Right cardiac atrium (tissue), 5 donors: Measurements from ENCODE around the gene FAM20C. TPM values are rescaled to one million over a fixed set of nuclear protein-coding genes. Genes with fewer than 3 reads are reported as not detected.
A peak's percentile ranks its signal among the peaks of the same experiment; 100 is the strongest.

Experiments
- ATAC-seq, 2 donors: fragments of 200-7000 bp; cut with Tn5 transposase; one replicate each; pipeline versions ENCODE4 v1.8.0 to v1.9.1; 2020; ENCODE audit warnings: moderate library complexity in 2 of 2, mild to moderate bottlenecking in 1 of 2
- DNase-seq, 3 donors: peaks; one replicate each; pipeline ENCODE4 v3.0.0-alpha.2; 2020
- H3K27ac ChIP-seq: one replicate; pipeline ENCODE4 v1.5.1; 2013; ENCODE audit warnings: mild to moderate bottlenecking, low read length, control low read depth, moderate library complexity
- H3K27me3 ChIP-seq: one replicate; pipeline ENCODE4 v1.6.1; 2013; ENCODE audit not compliant: control insufficient read depth, insufficient read depth
- H3K4me1 ChIP-seq: one replicate; pipeline ENCODE4 v1.6.1; 2013; ENCODE audit warnings: low read length; ENCODE audit not compliant: control insufficient read depth, insufficient read depth
- H3K4me3 ChIP-seq: one replicate; pipeline ENCODE4 v1.5.1; 2013; ENCODE audit warnings: low read length, control low read depth
- H3K9me3 ChIP-seq: one replicate; pipeline ENCODE4 v1.6.1; 2013; ENCODE audit warnings: low read length; ENCODE audit not compliant: control insufficient read depth
- WGBS: extraction: QIAGEN DNeasy Blood & Tissue Kit; methylation state at CpG from one replicate; pipeline ENCODE4 v1.1.7; 2013; 5-methylcytosine and 5-hydroxymethylcytosine counted together
- intact Hi-C, 4 donors: fragments of 100-400 bp; cut with DNase I; formaldehyde crosslinking; loops; one replicate each; pipeline versions ENCODE4 v1.11.0 to v1.14.0; 2022 to 2023
- polyA plus RNA-seq: library from polyadenylated mRNA; stranded (reverse); fragments of 200-250 nt; gene quantifications from one replicate; pipeline ENCODE4 v1.2.3, GENCODE V29; 2013
- total RNA-seq, 4 donors: library from RNA; stranded (reverse); fragmentation: NEBNext Ultra II Directional; extraction: Animal tissue kit (Norgen Biotek cat#: 25700); gene quantifications; one replicate each; pipeline ENCODE4 v1.2.1, GENCODE V29; 2021
- donor health status: healthy with polysubstance abuse.
- donor health status: DM: no; HTN: yes; CAD: no.
- donor health status: DM: no; HTN: no; CAD: no.
- donor health status: DM: no; HTN: yes; CAD: no; lungs with severe emphysema.
- donor health status: DM: yes; HTN: yes; CAD: no.

Gene FAM20C
- total and polyA plus RNA-seq, 5 donors = 17.6 to 46.3 (median 29.7) TPM

DNA sequence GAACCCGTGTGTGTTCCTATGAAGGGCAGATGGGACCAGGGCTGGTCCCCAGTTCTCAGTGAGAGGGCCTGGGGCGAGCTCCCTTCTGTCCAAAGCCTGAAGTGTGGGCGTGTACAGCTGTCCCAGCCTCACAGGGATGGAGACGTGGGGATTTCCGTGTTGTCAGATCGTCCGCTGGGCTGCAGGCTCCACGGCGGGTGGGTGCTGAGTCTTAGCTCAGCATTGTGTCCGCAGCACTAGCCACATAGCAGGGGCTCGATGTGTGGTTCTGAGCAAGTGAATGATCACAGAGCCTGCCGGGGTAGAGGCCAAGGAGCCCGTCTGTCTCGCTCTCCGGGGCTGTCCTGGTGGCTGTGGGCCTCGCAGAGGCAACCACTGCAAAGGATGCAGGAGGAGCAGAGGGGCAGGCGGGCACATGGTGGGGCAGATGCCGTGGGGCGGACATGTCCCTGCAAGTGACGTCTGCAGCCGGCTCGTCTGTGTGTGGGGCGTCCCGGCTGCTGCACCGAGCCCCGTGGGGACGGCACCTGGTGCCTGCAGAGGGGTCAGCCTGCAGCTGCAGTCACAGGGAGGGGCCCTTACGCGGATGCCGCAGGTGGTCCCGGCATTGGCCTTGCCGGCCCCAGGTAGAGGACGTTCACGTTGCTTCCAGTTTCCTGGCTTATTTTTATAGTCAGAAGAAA is 30.9 kb downstream of the FAM20C start:
- Histone ChIP-seq H3K27ac (no peak overlapping the region), H3K4me3 (no peak overlapping the region), H3K4me1 (no peaks in the 10 kb centered on the region), H3K9me3 (no peaks in the 10 kb centered on the region), H3K27me3 (no peaks in the 10 kb centered on the region)
- intact Hi-C loops = no loop called here
- peak in 2 of 3 donors; percentile 28 to 46 for DNase-seq
- 87% methylated on average over 34 of the region's 34 CpGs for WGBS
- no peak for ATAC-seq

DNA sequence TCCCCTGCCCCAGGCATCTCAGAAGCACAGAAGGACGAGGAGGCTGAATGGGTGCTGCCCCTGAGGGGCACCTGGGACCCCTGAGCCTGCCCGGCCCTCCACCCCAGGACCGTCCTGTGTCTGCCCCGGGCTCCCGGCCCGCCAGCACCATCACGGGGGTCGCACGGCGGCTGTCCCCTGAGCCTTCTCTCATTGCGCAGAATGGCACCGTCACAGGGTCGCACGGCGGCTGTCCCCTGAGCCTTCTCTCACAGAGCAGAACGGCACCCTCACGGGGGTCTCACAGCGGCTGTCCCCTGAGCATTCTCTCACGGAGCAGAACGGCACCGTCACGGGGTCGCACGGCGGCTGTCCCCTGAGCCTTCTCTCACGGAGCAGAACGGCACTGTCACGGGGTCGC is 31.5 kb downstream of the FAM20C start:
- Histone ChIP-seq H3K4me3 (no peak overlapping the region), H3K27ac (no peak overlapping the region), H3K27me3 (no peaks in the 10 kb centered on the region), H3K9me3 (no peaks in the 10 kb centered on the region), H3K4me1 (no peaks in the 10 kb centered on the region)
- DNase-seq (peak in 1 of 3 donors; percentile 54), ATAC-seq (no peak)
- intact Hi-C loops = no loop called here
- WGBS = 85% methylated on average over 29 of the region's 29 CpGs

DNA sequence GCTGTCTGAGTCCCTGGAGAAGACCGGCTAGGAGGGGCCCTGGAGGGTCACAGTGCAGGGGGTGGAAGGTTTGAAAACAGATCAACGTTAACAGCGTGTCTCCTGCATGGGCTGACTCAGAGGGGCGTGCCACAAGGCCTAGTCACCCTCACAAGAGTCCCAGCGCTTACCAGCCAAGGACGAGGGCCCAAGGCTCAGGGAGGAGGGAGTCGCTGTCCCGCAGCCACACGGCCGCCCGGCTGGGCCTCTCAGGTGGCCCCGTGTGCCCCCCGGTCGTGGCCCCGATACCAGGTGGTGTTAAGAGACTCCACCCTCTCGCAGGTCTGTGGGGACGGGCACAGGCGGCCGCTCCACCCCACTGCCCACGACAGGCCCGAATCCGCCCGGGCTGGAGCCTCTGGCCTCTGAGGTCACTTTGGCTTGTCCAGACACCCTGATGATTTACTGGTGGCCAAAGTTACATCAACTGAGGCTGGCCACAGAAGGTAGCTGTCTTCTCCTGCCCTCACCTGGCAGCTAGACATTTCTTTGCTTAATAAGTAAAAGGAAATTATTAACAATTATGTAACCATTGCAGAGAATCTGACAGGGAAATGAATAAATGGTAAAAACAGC is 34.0 kb downstream of the FAM20C start:
- Histone ChIP-seq H3K4me1 (no peaks in the 10 kb centered on the region), H3K4me3 (no peak overlapping the region), H3K27me3 (no peaks in the 10 kb centered on the region), H3K9me3 (no peaks in the 10 kb centered on the region), H3K27ac (no peak overlapping the region)
- no peak for ATAC-seq
- peak in 2 of 3 donors; percentile 40 to 56 for DNase-seq
- intact Hi-C loops = no loop called here
- WGBS = 89% methylated on average over 23 of the region's 23 CpGs

DNA sequence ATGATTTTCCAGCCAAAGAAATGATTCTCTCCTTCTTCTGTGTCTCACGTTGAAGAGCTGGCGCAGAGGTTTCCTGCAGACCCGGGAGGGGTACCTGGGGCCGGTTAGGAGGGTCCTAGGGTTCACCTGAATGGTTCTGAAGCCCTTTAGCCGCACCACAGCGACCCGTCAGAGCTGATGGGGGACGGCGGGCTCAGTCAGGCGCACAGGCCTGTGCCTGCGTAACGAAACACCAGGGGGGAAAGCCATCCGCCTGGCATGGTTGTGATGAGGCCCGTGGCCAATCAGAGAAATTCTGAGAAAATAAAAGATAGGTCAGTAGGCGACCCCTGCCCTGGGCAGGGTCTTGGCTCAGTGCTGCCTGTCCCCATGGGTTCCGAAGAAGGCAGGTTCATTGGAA is 35.6 kb downstream of the FAM20C start:
- no peak for ATAC-seq
- peaks cover under 1% of the 10 kb centered on the region for H3K4me1 ChIP-seq
- DNase-seq = peak in 1 of 3 donors; percentile 50
- no peak overlapping the region for H3K4me3 ChIP-seq
- no peak overlapping the region for H3K27ac ChIP-seq
- WGBS = 95% methylated on average over 16 of the region's 16 CpGs
- intact Hi-C loops = no loop called here
- no peaks in the 10 kb centered on the region for H3K27me3 ChIP-seq
- no peaks in the 10 kb centered on the region for H3K9me3 ChIP-seq

DNA sequence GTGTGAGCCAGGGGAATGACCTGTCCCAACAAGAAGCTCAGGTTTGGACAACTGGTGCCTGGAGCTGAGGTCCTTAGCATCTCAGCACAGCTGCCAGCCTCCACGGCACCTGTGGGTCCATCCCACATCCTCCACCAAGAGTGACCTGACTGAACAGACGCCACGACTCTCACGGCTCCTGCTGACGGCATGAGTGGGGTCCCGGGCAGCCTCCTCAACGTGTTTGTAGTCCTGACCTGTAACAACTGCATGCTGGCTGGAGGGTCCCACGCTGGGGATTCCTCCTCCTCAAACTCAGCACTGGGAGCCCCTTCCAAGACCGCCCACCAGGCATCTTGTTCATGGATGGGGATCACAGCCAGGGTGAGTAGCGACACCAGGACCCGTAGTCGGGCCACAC is 36.2 kb downstream of the FAM20C start:
- intact Hi-C loops = no loop called here
- no peak overlapping the region for H3K4me3 ChIP-seq
- H3K27ac ChIP-seq = no peak overlapping the region
- H3K27me3 ChIP-seq = no peaks in the 10 kb centered on the region
- no peaks in the 10 kb centered on the region for H3K9me3 ChIP-seq
- WGBS = 81% methylated on average over 12 of the region's 12 CpGs
- peaks cover 2% of the 10 kb centered on the region for H3K4me1 ChIP-seq
- no peak for DNase-seq
- no peak for ATAC-seq

DNA sequence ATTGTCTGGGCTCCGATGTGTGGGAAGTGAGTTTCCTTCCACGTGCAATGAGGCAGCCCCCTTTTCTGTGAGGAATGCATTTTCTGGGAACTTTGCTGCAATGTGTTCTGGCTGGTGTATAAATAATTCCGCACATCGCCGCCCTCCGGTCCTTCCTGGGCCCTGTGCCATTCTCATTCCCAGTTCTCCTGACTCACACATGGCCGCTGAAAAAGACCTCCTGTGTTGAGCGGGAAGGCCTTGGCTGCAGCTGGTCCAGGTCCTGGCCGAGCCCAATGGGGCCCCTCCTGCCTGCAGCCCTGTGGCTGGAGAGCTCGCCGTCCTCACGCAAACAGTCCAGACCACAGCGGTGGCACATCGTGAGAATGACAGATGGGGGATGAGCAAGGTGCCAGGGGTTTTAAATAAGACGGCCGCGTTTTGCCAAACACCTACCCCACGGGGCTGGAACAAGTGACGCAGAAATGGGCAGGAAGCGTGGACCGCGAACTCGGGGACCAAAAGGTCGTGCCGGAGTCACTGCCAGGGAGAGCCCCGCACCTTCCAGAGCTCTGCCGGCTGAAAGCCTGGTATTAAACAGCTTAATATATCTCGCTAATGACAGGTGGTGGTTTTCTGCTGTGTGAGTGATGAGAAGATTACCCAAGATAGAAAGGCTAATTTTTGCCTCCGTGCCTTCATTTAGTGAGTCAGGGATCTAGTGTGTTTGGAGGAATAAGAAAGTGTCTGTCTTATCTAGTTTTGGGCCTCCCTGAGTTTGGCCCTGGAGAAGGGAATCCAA is 37.0 kb downstream of the FAM20C start:
- no peak overlapping the region for H3K4me3 ChIP-seq
- peaks cover 8% of the 10 kb centered on the region for H3K4me1 ChIP-seq
- WGBS = 57% methylated on average over 29 of the region's 29 CpGs
- no peak overlapping the region for H3K27ac ChIP-seq
- ATAC-seq = peak; percentile 77 to 84
- peak; percentile 86 to 93 (median 90) for DNase-seq
- intact Hi-C loops = no loop called here
- no peaks in the 10 kb centered on the region for H3K27me3 ChIP-seq
- no peaks in the 10 kb centered on the region for H3K9me3 ChIP-seq

DNA sequence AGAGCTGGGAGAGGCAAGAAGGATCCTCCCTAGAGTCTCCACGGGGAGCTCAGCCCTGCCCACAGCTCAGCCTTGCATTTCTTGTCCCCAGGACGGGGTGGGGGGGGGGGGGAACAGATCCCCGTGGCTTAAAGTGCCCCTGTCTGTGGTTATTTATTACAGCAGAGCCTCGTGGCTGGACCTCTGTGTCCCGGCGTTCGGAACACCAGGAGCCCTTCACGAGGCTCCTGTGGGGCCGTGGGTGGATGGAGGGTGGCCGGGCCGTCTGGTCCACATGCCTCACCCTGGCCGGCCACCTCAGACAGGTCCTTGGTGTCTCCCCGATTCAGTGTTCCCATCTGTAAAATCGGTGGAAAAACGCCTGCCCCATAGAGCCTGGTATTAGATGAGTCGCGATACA is 37.9 kb downstream of the FAM20C start:
- Histone ChIP-seq H3K4me1 (peaks cover 9% of the 10 kb centered on the region), H3K4me3 (no peak overlapping the region), H3K27ac (no peak overlapping the region), H3K27me3 (no peaks in the 10 kb centered on the region), H3K9me3 (no peaks in the 10 kb centered on the region)
- intact Hi-C loops = no loop called here
- no peak for ATAC-seq
- WGBS = 87% methylated on average over 17 of the region's 17 CpGs
- peak in 1 of 3 donors; percentile 52 for DNase-seq

DNA sequence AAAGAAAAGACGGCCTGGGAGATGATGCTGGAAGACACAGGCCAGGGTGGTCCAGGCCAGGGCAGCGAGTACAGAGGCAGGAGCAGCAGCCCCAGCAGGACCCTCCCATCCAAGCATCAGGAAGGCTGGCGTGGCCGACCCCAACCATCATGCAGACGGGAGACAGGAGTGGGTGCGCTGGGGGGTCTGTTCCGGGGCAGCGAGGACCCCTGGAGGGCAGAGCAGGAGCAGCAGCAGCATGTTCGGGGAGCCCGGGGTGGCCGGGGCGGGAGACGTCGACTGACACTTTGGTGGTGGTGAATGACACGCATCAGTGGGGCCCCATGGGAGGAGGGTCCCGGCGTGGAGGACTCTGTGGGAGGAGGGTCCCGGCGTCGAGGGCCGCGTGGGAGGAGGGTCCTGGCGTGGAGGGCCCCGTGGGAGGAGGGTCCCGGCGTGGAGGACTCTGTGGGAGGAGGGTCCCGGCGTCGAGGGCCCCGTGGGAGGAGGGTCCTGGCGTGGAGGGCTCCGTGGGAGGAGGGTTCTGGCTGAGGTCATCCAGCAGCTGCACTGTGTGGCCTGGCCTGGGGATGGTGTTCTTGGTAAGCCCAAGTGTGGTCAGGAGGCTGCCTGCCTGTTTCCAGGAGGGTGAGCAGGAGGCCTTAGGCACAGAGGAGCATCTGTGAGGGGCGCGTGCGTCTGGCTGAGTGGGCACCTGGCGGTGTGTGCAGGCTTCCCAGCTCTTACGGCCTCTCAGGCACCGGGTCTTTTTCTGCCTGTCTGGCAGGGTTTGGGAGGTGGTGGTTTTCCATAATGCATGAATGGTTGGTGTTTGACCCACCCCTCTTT is 38.9 kb downstream of the FAM20C start:
- Histone ChIP-seq H3K4me3 (no peak overlapping the region), H3K4me1 (peaks cover 15% of the 10 kb centered on the region), H3K27me3 (no peaks in the 10 kb centered on the region), H3K27ac (no peak overlapping the region), H3K9me3 (no peaks in the 10 kb centered on the region)
- ATAC-seq (no peak), DNase-seq (peak in 2 of 3 donors; percentile 38 to 59)
- WGBS = 76% methylated on average over 38 of the region's 38 CpGs
- intact Hi-C loops = no loop called here

DNA sequence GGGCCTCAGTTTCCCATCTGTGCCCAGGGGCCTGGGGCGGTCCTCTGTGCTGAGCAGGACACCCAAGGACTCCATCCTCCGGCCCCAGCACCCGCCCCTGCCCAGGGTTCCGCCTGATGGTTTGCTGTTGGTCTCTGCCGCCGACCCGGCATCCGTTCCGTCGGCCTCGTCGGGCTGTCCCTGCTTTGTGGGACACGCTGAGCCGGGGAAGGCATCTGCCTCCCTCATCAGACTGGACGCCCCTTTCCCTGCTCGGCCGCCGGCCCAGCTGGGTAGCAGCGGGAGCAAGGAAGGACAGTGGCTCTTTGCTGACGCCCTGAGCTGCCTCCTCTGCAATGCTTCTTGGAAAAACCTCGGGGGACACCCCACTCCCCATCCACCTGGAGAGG is 39.5 kb downstream of the FAM20C start:
- Histone ChIP-seq H3K27me3 (no peaks in the 10 kb centered on the region), H3K4me1 (peaks cover 15% of the 10 kb centered on the region), H3K4me3 (no peak overlapping the region), H3K9me3 (no peaks in the 10 kb centered on the region), H3K27ac (no peak overlapping the region)
- no peak for DNase-seq
- ATAC-seq = no peak
- intact Hi-C loops = no loop called here
- WGBS = 88% methylated on average over 21 of the region's 21 CpGs

DNA sequence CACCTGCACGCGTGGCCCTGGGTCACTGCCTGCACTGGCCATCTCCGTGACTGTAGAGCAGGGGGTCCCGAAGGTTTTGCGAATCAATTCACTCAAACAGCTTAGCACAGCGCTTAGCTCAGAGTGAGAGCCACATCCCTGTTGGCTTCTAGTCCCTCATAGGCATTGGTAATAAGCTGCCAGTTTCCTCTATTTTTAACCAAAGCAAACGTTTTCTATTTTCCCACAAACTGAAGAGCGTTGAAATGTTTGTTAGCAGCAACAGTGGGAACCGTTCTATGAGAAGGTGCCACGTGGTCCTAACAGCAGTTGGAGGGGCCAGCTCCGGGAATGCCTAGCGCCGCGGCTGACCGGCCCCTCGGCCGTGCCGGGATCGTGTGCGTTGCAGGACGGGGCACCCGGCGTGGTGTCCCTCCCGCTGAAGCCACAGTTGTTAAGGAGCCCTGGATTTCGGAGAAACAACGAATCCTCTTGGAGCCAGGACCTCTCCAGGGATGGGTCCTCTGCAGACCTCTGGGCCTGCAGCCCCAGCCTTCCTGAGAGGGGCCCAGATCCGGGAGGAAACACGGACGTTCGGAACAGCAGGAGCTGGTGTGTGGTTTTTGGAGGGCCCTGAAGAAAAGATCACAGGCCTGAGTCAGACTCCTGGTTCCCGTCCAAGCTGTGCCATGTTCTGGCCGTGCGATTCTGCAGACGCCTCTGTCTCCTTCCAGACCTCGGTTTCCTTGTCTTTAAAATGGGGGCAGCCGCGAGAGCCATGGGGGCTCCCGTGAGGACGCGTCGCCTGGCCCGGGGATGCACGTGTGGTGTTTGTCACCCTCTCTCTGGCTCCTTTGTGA is 40.3 kb downstream of the FAM20C start:
- peak in 1 of 3 donors; percentile 65 for DNase-seq
- 65% methylated on average over 43 of the region's 43 CpGs for WGBS
- Histone ChIP-seq H3K27me3 (no peaks in the 10 kb centered on the region), H3K27ac (peak overlapping the region; percentile 76), H3K4me1 (peaks cover 15% of the 10 kb centered on the region), H3K4me3 (no peak overlapping the region), H3K9me3 (no peaks in the 10 kb centered on the region)
- intact Hi-C loops = no loop called here
- no peak for ATAC-seq
